H7 (cell line): Measurements from ENCODE around the gene STK32B. TPM values are rescaled to one million over a fixed set of nuclear protein-coding genes. Genes with fewer than 3 reads are reported as not detected.

Experiments
- DNase-seq: peaks from one replicate; pipeline ENCODE4 v3.0.0; 2012
- H3K27me3 ChIP-seq: 2 replicates; pipeline ENCODE4 v1.6.0; 2011; ENCODE audit warnings: mild to moderate bottlenecking, low read length; ENCODE audit not compliant: control insufficient read depth, insufficient read depth
- H3K36me3 ChIP-seq: replicated peaks from 2 replicates; pipeline ENCODE4 v1.5.1; 2011; ENCODE audit warnings: low read length; ENCODE audit not compliant: control insufficient read depth, insufficient read depth
- H3K4me3 ChIP-seq: 2 replicates; pipeline ENCODE4 v1.5.1; 2011; ENCODE audit warnings: low read depth, mild to moderate bottlenecking, control low read depth, low read length, moderate library complexity; ENCODE audit not compliant: insufficient read depth
- total RNA-seq: library from RNA; depleted of rRNA; stranded (reverse); fragments of >200 nt; shearing (Covaris generic); gene quantifications from 2 replicates; pipeline ENCODE4 v1.2.3, GENCODE V29; 2014

Gene STK32B
- total RNA-seq, 1 experiment from 2014 or later: 2.8 TPM

GRCh38 chr4:5069901-5070300 lies 18.6 kb downstream of the STK32B start:
- no peaks in the 10 kb centered on the region for H3K27me3 ChIP-seq
- no peak overlapping the region for H3K4me3 ChIP-seq
- no peaks in the 10 kb centered on the region for H3K36me3 ChIP-seq
- DNase-seq: no peak

DNA sequence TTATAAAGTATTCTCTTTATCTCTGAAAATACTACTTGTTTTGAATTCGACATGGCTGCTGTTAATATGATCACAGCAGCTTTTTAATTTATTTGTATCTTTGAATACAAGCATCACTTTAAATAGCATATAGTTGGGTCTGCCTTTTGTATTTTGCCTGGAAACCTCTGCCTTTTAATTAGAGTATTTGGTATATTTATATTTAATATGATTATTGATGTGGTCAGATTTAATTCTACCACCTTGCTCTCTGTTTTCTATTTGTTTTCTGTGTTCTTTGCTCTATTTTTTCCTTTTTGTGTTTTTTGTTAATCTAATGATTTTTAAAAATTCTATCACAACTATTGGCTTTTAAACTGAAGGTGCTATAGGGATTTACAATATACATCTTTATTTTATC lies 21.7 kb downstream of the STK32B start:
- DNase-seq: no peak
- H3K27me3 ChIP-seq: no peaks in the 10 kb centered on the region
- no peaks in the 10 kb centered on the region for H3K36me3 ChIP-seq
- H3K4me3 ChIP-seq: no peak overlapping the region

DNA sequence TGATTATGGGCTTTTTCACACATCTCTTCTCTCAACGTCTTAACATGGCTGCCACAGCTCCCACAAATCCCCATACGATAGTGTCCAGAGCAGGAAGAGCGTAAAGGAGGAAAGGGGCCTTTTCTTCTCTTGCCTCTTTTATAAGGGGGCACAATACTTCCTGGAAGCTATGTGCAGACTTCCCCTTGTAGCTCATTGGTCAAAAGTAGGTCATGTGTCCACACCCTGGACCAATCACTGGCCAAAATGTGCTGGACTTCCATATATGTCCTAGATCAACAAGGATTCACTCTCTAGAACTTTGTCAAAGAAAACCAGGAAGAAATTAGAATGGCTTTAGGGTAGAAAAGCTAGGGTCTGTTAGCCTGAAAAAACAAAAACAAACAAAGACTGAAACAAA lies 26.7 kb downstream of the STK32B start:
- H3K27me3 ChIP-seq: no peaks in the 10 kb centered on the region

GRCh38 chr4:5079581-5079980 lies 28.3 kb downstream of the STK32B start:
- H3K27me3 ChIP-seq: no peaks in the 10 kb centered on the region
- H3K36me3 ChIP-seq: no peaks in the 10 kb centered on the region
- no peak for DNase-seq
- no peak overlapping the region for H3K4me3 ChIP-seq

More for the DNA sequence above, 26.7 kb downstream of the STK32B start:
- Histone ChIP-seq H3K4me3 (no peak overlapping the region), H3K36me3 (no peaks in the 10 kb centered on the region)
- DNase-seq: no peak

GRCh38 chr4:5081441-5081999 lies 30.2 kb downstream of the STK32B start:
- DNase-seq: no peak
- Histone ChIP-seq H3K36me3 (no peaks in the 10 kb centered on the region), H3K27me3 (no peaks in the 10 kb centered on the region), H3K4me3 (no peak overlapping the region)

GRCh38 chr4:5082376-5082775 lies 31.1 kb downstream of the STK32B start:
- Histone ChIP-seq H3K27me3 (no peaks in the 10 kb centered on the region), H3K4me3 (no peak overlapping the region), H3K36me3 (no peaks in the 10 kb centered on the region)
- DNase-seq: no peak

DNA sequence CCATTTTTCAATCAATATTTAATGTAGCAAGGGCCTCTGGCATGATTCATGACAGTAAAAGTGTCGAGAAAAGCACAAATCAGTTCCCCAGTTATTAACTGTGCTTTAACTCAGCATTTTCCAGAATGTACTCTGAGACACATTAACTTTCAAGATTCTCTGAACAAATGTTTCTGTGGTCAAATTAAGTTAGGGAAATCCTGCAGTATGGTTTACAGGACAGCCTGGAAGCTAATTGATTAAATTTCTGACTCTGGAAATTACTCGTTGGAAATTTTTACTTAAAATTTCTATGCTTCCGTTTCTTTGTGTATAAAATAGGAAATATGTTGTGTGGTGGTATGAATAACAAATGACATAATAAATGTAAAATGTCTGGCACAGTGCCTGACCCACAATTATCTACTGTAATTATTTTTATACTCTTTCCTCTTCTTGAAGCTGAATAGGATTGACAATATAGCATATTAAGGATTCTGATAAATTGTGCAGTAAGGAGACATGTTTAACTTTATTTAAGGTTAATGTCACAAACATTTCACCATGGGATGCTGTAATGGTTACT lies 33.7 kb downstream of the STK32B start:
- no peak for DNase-seq
- Histone ChIP-seq H3K4me3 (no peak overlapping the region), H3K36me3 (no peaks in the 10 kb centered on the region), H3K27me3 (no peaks in the 10 kb centered on the region)

GRCh38 chr4:5086535-5086934 lies 35.3 kb downstream of the STK32B start:
- Histone ChIP-seq H3K36me3 (no peaks in the 10 kb centered on the region), H3K4me3 (no peak overlapping the region), H3K27me3 (no peaks in the 10 kb centered on the region)
- no peak for DNase-seq

GRCh38 chr4:5096261-5096660 lies 45.0 kb downstream of the STK32B start:
- Histone ChIP-seq H3K27me3 (no peaks in the 10 kb centered on the region), H3K36me3 (no peaks in the 10 kb centered on the region), H3K4me3 (no peak overlapping the region)
- no peak for DNase-seq

DNA sequence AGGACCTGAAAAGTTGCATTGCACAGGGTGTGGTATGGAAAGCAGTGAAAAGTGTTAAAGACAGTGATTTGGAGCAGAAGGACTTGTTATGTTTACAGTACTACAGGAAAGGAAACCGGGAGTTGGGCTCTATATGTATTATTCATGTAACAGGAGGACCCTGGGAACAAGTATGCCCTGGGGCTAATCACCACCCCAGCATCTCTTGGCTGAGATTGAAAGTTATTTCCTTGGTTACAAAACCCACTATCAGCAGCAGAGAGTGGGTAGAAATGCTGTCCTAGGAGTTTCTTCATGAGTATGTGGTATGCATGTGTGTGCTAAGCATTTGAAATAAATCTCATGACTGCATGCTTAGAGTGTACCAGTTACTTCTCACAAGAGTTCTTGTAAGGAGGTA lies 46.9 kb downstream of the STK32B start:
- no peak for DNase-seq

GRCh38 chr4:5100336-5100735 lies 49.1 kb downstream of the STK32B start:
- no peak for DNase-seq
- Histone ChIP-seq H3K27me3 (no peaks in the 10 kb centered on the region), H3K4me3 (no peak overlapping the region), H3K36me3 (no peaks in the 10 kb centered on the region)

More for the DNA sequence above, 46.9 kb downstream of the STK32B start:
- no peaks in the 10 kb centered on the region for H3K27me3 ChIP-seq
- H3K36me3 ChIP-seq: no peaks in the 10 kb centered on the region
- H3K4me3 ChIP-seq: no peak overlapping the region

DNA sequence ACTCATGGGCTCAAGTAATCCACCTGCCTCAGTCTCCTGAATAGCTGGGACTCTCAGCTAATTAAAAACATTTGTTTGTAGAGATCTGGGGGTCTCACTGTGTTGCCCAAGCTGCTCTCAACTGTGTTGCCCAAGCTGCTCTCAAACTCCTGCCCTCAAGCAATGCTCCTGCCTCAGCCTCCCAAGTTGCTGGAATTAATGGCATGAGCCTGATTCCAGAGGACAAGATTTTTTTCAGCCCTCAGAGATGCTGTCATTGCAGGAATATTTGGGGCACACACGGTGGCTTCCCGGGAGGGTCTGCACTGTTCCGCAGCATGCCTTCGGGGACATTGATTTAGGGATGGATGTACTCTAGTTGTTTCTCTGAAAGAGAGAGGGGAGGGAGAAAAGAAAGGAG lies 49.7 kb downstream of the STK32B start:
- no peak for DNase-seq
- no peaks in the 10 kb centered on the region for H3K36me3 ChIP-seq
- H3K27me3 ChIP-seq: no peaks in the 10 kb centered on the region
- no peak overlapping the region for H3K4me3 ChIP-seq

DNA sequence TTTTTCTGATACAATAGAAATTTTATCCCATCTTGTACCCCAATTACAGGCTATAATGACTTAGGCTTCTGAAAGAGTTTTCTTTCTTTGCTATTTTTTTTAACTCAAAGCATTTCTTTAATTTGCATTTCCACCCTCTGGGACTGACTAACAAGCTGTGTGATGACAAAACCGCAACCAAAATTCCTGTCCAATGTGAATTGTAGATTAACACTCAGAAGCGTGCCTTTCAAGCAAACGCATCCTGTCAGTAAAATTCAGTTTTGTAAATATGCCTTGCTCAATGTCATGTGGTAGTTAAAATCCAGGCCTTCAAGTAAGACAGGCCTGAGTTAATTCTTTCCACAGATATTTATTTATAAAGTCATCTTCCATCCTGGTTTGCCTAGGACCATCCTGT lies 50.3 kb downstream of the STK32B start:
- Histone ChIP-seq H3K4me3 (no peak overlapping the region), H3K27me3 (no peaks in the 10 kb centered on the region), H3K36me3 (no peaks in the 10 kb centered on the region)
- DNase-seq: no peak

- DNase-seq: no peak
- Histone ChIP-seq H3K27me3 (no peaks in the 10 kb centered on the region), H3K4me3 (no peak overlapping the region), H3K36me3 (no peaks in the 10 kb centered on the region)
These were observed 59.6 kb downstream of the STK32B start for GRCh38 chr4:5110901-5111300.

DNA sequence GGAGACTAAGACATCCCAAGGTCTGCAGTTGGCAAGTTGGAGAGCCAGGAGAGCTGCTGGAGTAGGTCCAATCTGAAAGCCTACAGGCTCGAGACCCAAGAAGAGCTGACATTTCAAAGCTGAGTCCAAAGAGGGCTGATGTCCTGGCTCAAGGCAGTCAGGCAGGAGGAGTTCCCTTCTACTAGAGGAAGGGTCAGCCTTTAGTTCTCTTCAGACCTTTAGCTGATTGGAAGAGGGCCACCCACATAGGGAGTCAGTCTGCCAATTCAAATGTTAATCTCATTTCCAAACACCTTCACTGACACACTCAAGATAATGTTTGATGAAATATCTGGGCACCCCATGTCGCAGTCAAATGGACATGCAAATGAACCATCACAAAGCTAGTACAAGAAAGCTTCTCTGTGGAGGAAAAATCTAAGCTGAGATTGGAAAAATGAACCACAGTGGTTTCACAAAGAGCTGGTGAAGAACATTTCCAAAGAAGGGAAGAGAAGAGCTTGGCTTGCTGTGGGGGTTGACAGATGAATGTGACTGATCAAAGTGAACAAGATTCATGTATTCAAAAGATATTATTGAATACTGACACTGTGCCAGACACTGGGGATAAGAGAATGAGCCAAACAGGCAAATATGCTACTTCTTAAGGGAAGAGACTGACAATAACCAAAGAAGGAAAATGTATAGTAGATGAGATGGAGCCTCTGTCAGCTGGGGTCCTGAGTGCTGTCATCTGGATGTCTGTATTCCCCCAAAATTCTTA lies 61.2 kb downstream of the STK32B start:
- H3K27me3 ChIP-seq: no peaks in the 10 kb centered on the region
- DNase-seq: no peak
- H3K36me3 ChIP-seq: no peaks in the 10 kb centered on the region
- no peak overlapping the region for H3K4me3 ChIP-seq
